Caki2 (cell line): ENCODE results near the gene ADORA2B. TPM values are rescaled to one million over a fixed set of nuclear protein-coding genes. Genes with fewer than 3 reads are reported as not detected.
A peak's percentile ranks its signal among the peaks of the same experiment; 100 is the strongest.
"Not testable (repeated sequence)": the region's sequence is repeated elsewhere in the genome, so short reads cannot be mapped to it uniquely, and the experiment has no call there.

Experiments
- DNase-seq: peaks from one replicate; pipeline ENCODE4 v3.0.0-alpha.2; 2015; ENCODE audit warnings: low read depth
- in situ Hi-C: cut with HindIII; loops from 2 replicates; pipeline ENCODE4 v1.10.0; 2016; ENCODE audit warnings: low sequenced_read_pairs, low pct_unique_long_range_greater_than_20kb, mixed read lengths
- total RNA-seq: library from RNA; depleted of rRNA; stranded (reverse); fragments of >200 nt; shearing (Covaris generic); gene quantifications from 2 replicates; pipeline ENCODE4 v1.2.3, GENCODE V29; 2014; ENCODE audit warnings: low replicate concordance; rRNA removed

ADORA2B gene
- total RNA-seq = 57.2 and 60.0 TPM in 2 replicates

DNA sequence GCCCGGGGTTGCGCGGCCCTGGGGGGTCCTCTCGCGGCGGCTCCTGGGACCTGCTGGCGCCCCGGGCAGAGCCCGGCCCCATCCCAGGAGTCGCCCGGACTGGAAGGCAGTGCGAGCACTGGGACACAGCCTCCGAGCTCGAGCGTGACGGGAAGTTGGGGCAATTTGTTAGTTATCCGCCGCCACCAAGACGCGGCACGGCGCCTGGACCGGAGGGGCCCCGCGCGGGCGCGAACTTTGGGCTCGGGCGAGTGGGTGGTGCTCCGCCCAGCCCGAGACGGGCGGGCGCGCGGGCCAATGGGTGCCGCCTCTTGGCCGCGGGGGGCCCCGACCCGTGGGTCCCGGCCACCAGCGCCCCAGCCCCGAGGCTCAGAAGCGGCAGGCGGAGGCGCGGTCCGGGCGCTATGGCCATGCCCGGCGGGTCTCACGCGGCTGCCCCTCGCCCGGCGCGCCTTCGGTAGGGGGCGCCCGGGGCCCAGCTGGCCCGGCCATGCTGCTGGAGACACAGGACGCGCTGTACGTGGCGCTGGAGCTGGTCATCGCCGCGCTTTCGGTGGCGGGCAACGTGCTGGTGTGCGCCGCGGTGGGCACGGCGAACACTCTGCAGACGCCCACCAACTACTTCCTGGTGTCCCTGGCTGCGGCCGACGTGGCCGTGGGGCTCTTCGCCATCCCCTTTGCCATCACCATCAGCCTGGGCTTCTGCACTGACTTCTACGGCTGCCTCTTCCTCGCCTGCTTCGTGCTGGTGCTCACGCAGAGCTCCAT lies at the start of gene ADORA2B:
Gene ADORA2B (plus strand): TSS at position 372 of the 768 bp plus-strand sequence. CDS start 119 bp downstream, at position 491.
- in situ Hi-C loops = no loop called here
- peak; percentile 80 for DNase-seq

DNA sequence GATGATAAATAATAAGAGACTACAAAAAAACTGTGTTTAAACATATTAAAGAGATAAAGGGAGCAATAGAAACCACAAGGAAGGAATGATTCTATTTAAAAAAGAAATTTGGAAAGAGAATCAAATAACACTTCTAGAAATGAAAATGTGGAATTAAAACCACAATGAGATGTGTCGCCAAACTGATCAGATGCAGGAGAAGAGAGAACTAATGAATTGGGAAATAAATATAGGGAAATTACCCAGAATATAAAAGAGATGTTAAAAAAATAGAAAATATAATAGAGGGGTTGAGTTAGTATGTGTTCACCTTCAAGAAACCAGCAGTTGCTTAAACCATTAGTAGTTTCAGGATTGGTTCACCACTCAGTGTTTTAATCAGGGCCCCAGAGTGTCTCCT lies 48.7 kb upstream of the ADORA2B start:
- in situ Hi-C loops = no loop called here
- no peak for DNase-seq

DNA sequence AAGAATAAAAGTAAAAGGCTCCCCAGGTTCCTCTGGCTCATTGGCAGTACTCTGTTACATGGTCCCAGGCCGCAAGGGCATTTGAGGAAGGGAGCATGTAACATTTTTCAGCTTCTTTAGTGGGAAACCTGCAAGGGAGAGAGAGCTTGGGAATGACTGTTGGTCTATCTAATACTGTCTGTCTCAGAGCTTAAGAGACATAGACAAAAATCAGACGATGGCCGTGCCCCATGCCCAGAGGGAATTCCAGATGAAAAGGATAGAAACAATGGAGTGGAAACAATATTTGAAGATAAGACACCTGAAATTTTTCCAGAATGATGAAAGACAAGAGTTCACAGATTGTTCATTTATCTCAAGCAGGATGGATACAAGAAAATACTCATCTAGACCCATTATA lies 48.1 kb upstream of the ADORA2B start:
- DNase-seq = no peak
- in situ Hi-C loops = no loop called here

DNA sequence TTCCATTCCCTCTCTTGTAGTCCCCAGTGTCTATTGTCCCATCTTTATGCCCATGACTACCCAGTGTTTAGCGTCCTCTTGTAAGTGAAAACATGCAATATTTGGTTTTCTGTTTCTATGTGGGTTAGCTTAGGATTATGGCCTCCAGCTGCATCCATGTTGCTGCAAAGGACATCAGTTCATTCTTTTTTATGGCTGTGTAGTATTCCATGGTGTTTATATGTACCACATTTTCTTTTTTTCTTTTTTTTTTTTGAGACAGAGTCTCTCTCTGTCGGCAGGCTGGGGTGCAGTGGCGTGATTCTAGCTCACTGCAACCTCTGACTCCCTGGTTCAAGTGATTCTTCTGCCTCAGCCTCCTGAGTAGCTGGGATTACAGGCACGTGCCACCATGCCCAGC lies 45.3 kb upstream of the ADORA2B start:
- DNase-seq, in situ Hi-C loops: not testable (repeated sequence)

DNA sequence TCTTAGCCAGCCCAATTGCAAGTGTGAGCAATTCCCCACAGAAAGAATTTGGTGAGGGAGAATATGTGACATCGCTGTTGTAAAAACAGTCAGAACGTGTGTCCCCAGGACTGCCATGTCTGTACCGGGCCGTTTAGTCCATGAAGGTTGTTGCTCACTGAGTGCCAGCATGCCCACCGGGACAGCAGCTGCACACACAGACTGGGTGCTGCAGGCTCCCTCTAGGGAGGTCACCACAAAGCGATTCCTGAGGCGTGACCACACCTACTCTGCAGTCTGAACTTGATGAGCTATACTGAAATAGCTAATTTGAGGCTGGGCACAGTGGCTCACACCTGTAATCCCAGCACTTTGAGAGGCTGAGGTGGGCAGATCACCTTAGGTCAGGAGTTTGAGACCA lies 44.1 kb upstream of the ADORA2B start:
- no peak for DNase-seq
- in situ Hi-C loops = no loop called here

DNA sequence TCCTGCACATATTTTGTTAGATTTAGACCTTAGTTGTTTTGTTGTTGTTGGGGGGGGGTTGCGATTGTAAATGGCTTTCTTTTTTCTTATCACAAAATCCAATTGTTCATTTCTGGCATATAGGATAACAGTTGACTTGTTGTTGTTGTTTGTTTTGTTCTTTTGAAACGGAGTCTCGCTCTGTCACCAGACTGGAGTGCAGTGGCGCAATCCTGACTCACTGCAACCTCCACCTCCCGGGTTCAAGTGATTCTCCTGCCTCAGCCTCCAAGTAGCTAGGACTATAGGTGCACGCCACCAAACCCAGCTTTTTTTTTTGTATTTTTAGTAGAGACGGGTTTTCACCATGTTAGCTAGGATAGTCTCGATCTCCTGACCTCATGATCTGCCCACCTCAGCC lies 39.7 kb upstream of the ADORA2B start:
- DNase-seq, in situ Hi-C loops: not testable (repeated sequence)

DNA sequence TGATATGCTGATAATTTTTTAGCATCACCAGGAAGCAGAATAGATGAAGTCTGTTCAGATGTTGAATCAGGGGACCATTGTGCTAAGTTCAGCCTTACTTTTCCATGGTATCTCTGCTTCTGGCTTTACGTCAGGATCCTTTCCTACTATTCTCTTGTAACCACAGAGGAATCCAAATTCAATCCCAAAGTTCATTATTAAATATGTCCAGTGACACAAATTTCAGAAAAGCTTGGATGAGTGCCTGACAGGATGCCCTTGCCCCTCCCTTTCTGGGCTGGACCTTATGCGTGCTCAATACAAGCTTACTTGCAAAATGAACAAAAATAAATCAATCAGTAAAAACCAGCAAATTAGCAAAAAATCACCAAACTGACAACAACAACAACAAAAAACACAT lies 37.6 kb upstream of the ADORA2B start:
- in situ Hi-C loops = no loop called here
- no peak for DNase-seq

DNA sequence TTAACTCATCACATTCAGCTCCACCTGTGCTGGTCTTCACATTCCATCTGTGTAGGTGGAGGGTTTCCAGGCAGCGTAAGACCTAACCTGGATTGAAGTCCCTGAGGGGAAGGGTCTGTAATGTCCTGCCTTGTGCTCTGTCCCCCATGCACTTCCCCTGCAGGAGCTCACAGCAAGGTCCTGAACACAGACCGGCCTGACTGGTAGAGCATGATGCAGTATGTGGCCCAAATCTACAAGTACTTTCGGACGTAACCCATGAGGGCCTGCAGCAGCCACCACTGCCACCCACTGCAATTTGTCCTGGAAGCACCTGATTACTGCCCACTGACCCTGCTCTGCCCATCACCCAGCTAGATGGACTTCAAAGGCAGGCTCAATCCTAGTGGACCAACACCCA lies 36.6 kb upstream of the ADORA2B start:
- DNase-seq = no peak
- in situ Hi-C loops = no loop called here

DNA sequence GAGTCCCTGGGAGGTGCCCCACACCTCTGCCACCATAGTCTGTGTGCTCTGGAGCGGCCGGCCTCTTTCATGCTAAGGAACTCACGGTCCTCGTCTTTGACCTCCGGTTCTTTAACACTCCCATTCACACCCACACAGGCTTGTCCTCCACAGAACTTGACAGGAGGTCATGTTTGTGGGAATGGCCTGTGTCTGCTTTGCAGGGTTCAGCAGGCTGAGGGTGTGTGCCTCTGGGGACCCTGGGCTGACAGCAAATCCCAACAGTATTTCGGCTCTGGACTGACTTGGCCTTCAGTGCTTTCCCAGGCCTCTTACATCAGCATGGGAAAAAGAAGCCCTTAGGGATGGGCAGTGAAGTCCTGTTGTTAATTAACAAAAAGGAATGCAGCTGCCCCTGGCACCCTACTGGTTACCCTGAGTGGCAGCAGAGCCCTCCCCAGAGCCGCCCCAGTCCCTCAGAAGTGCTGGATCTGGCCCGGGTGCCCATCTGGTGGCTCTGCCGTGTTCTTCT lies 35.4 kb upstream of the ADORA2B start:
- in situ Hi-C loops = no loop called here
- DNase-seq = peak; percentile 5

DNA sequence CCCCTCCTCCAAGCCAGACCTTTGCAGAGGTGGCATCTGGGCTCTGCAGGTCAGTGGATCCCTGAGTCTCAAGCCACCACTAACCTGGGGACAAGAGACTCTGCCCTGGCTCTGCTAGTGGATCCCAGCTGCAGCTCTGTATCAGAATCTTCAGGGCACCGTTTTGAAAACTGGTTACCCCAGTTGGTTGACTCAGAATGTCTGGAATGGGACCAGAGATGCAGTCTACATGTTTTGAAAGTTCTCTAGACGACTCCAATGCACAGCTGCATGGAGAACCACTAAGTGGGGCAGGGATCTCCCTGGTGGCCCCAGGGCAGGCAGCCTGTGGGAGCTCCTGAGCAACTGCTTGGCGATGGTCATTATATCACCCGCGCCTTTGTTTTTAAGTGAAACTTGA lies 34.1 kb upstream of the ADORA2B start:
- in situ Hi-C loops = no loop called here
- DNase-seq = no peak

DNA sequence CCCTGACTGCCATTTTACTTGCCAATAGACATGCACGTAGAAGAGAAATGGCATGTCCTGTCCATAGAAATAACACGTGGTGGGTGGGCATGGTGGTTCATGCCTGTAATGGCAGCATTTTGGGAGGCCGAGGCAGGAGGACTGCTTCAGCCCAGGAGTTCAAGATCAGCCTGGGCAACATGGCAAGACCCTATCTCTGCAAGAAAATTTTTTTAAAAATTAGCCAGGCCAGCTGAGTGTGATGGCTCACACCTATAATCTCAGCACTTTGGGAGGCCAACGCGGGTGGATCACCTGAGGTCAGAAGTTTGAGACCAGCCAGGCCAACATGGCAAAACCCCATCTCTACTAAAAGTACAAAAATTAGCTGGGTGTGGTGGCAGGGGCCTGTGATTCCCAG lies 33.2 kb upstream of the ADORA2B start:
- in situ Hi-C loops, DNase-seq: not testable (repeated sequence)

DNA sequence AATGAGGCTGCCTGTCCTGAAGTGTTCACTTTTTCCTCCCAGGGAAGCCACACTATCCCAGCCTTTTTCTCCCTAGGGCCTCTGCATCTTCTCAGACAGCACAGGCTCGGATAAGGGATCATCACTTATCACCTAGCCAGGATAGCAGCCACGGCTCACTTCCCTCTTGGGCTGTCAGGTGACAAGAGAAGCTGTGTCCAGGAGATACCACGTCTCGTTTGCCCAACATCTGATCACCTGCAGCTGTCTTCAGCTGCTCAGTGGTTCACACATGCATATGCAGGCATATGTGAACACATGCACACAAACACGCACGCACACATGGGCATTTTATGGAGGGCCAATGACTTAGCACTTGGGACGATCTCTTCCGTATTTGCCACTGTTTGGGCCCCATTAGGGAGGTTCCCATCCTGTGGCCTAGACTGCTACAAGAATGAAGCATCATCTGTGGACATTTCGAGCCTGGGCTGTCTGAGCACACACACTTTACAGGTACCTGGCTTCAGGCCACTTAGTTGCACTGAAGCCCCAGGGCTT lies 32.4 kb upstream of the ADORA2B start:
- in situ Hi-C loops = no loop called here
- no peak for DNase-seq

DNA sequence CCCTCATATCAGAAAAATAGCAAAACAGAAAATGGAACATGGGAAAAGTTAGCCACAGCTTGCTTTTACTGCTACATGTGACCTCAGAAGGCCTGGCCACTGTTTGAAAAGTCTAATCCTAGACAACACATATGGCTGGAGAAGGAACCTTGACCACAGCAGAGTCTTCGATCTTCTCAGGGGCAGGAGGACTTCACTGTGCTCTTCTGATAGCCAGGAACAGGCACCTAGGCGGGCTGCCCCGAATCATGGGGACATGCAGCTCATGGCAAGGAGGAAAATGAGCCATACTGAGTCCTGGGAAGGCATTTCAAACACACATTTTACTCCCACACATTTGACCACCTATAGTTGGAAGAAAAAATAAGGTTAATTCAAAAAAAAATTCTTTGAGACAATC lies 31.1 kb upstream of the ADORA2B start:
- DNase-seq = no peak
- in situ Hi-C loops = no loop called here

DNA sequence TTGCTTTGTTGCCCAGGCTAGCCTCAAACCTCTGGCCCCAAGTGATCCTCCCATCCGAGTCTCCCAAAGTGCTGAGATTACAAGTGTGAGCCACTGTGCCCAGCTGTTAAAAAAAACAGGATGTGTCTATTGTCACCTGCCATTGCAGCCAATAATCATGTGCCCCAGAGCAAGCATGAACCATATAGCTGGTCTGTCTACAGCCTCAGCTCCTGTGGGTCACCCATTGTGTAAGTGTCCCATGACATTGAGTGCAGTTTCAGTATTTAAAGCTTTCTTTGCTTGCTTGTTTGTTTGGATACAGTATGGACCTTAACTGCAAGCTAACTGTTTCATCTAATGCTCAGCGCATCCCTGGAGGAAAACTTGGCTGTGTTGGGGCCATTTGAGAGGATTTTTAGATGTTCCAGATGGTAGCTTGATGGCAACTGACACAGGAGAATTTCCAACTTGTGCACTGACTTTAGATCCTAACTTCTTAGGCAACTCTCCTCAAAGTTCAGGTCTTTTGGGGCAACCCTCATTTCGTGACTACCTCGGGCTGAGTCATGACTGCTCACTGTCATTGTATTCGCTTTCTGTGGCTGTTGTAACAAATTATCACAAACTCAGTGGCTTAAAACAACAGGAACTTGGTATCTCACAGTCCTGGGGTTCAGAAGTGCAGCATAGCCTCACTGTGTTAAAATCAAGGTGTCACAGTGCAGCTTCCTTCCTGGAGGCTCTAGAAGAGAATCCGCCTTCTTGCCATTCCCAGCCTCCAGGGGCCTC lies 30.3 kb upstream of the ADORA2B start:
- in situ Hi-C loops = no loop called here
- DNase-seq = no peak

DNA sequence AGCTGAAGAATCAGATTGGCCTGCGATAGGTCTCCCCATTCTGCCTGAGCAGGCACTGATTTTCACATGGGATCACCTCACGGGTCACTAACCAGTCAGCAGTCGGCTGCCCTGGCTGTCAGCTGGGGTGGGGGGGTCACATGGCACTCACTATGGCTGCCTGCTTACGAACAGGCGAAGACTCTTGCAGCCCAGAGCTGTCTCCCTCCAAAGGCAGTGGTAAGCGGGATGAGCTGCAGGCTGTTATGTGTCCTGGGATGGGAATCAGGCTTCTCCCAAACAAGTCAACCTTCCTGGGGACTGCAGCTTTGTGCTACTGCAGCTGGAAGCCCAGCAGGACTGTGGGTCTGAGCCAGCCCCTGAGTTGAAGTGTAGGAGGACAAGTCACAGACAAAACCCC lies 29.0 kb upstream of the ADORA2B start:
- no peak for DNase-seq
- in situ Hi-C loops = no loop called here

DNA sequence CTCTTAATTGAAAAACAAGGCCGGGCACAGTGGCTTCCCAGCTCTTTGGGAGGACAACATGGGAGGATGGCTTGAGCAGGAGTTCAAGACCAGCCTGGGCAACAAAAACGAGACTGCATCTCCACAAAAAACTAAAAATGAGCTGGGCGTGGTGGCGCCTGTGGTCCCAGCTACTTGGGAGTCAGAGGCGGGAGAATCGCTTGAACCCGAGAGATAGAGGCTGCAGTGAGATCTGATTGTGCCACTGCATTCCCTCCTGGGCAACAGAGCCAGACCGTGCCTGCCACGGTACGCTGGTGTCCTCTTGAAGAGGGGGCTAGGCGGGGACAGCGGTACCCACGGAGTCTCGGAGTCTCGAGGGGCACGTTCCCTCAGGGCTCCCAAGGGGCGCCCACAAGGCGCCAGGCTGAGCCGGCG lies 27.9 kb upstream of the ADORA2B start:
- DNase-seq = no peak
- in situ Hi-C loops = no loop called here

DNA sequence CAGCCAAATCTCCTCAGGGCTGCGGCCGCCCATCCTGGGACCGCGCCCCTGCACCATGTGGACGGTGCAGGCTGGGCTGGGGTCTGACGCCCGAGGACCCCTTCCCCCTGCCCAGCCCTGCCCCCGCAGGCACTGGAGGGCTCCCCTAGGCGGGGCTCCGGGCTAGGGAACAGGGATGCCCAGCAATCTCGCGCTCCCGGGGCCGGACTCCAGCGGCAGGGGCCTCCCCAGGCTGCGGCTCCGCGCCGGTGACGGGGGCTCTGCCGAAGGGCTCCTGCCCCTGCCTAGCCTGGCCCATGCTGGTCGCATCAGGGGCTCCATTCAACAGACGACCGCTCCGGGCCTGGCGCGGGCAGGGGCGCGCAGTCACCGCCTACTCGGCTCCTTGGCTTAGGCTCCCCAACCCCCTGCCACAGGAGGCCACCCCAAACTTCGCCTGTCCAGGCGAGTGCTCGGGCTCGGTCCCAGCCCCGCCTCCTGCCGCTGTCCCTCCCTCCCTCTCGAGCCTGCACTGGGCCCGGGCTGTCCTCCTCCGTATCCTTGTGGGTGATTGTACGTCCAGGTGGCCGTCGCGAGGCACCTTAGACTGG lies 27.4 kb upstream of the ADORA2B start:
- DNase-seq = no peak
- in situ Hi-C loops = no loop called here

DNA sequence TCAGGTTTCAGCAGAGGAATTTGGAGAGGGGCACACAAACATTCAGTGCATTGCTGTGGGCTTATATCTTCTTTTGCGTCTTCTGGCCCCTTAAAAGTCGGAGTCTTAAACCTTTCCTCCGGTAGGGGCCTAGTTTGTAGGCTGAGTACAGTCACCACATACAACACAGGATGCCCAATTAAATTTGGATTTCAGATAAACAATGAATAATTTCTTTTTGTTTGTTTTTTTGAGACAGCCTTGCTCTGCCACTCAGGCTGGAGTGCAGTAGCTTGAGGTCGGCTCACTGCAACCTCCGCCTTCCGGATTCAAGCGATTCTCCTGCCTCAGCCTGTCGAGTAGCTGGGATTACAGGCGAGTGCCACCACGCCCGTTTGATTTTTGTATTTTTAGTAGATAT lies 26.7 kb upstream of the ADORA2B start:
- in situ Hi-C loops = no loop called here
- no peak for DNase-seq
